Small intestine (tissue), 4 donors: ENCODE results near the gene TAX1BP1. TPM values are rescaled to one million over a fixed set of nuclear protein-coding genes. Genes with fewer than 3 reads are reported as not detected.

Source experiments
- polyA plus RNA-seq, 4 donors: library from polyadenylated mRNA; stranded (reverse) in 3 of 4; unstranded in 1 of 4; fragments of 200-250 nt in 3 of 4; fragments of 120-200 nt in 1 of 4; gene quantifications; one replicate each; pipeline versions ENCODE4 v1.2.1 to v1.2.3, GENCODE V29; 2013
- donor health status: healthy with polysubstance abuse.
- donor health status: Bipolar disorder and iron deficiency.
- donor health status: healthy.

Gene TAX1BP1
- polyA plus RNA-seq, 4 donors: 60.8 to 96.6 (median 81.3) TPM

Other genes starting within 250 kb of the TAX1BP1 start
- gene HIBADH, start 77.3 kb upstream of the TAX1BP1 start, polyA plus RNA-seq: 10 to 100 TPM; 30.5 to 50.8 (median 46.8) TPM